Measurements from ENCODE around the gene NDEL1.
"Not testable (repeated sequence)": the region's sequence is repeated elsewhere in the genome, so short reads cannot be mapped to it uniquely, and the experiment has no call there.

Gene NDEL1

DNA sequence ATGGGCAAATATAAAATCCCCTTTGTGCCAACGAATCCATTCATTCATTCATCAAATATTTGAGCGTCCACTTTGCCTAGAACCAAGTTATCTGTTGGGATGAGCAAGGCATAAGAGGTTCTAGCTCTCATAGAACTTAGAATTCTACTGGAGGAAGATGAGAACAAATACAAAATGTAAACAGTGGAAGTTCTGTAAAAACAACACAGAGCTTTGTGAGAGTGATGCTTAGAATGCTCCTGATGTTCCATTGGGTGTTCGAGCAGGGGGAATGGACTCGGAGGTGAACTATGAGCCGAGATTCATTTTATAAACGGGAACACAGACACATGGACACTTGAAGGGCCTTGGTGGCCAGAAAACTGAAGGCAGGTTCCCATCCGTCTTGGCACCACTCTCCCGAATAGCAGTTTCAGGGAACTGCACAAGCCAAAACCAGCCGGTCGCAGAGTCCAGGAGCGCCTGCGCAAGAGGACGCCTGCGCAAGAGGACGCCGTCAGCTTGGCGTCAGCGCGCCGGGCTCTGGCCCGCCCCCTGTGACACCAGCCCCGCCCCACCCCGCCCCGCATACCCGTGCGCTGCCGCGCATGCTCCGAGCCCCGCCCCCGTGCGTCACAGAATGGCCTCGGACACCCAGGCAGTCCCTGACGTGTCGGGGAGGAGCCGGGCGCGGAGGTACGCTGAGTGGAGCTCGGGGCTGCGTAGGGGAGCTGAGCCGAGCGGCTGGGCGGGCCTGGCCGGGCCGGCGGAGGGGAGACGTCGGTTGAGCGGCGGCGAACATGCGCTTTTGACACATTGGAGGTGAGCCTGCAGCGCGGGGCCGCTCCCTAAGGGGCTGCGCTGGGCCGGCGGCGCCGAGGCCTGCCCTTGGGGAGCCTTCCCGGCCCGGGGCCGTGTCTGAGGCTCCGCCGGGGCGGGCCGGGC, at the start of gene NDEL1:
Gene NDEL1, plus strand, starts transcription at position 640 of the 924 bp plus-strand sequence. CDS start 8,388 bp downstream, outside the sequence.
- DNase-seq = peak; percentile 98

GRCh38 chr17:8386841-8387240, 48.8 kb upstream of the NDEL1 start:
- DNase-seq = no peak

GRCh38 chr17:8387914-8388651, 47.6 kb upstream of the NDEL1 start:
- DNase-seq = peak; percentile 48 to 54

DNA sequence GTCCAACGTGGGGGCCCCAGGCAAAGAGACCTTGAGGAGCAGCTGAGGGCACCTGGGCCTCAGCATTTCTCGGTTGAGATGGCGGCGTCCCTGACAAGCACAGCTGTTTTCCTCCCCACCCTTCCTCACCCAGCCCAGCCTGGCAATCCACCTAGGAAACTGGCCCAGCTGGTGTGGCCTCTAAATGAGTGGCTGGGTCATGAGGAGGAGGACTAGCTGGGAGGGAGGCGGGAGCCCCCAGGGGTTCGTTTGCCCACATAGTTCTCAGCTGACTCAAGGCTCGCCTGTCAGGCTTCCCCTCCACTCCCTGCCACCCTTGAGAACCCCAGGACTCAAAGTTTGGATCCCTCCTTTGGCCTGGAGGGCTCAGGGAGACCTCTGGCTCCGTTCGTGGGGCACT, 44.0 kb upstream of the NDEL1 start:
- DNase-seq = no peak

DNA sequence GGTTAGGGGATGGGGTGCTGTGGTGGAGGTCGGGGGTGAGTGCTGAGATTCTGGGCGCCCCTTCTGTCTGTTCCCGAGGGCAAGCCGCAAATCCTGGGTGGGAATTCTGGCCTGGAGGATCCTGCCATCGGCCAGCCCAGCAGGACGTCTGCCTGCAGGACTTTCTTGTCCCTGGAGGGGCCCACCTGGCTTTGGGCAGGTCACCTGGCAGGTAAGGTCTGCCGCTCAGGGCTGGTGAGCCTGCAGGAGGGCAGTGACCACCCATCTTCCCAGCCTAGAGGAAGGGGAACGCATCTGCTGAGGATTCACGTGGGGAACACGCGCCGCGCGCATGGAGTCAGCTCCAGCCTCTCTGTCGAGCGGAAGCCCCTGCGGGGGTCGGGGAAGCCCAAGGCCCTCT, 43.4 kb upstream of the NDEL1 start:
- no peak for DNase-seq

DNA sequence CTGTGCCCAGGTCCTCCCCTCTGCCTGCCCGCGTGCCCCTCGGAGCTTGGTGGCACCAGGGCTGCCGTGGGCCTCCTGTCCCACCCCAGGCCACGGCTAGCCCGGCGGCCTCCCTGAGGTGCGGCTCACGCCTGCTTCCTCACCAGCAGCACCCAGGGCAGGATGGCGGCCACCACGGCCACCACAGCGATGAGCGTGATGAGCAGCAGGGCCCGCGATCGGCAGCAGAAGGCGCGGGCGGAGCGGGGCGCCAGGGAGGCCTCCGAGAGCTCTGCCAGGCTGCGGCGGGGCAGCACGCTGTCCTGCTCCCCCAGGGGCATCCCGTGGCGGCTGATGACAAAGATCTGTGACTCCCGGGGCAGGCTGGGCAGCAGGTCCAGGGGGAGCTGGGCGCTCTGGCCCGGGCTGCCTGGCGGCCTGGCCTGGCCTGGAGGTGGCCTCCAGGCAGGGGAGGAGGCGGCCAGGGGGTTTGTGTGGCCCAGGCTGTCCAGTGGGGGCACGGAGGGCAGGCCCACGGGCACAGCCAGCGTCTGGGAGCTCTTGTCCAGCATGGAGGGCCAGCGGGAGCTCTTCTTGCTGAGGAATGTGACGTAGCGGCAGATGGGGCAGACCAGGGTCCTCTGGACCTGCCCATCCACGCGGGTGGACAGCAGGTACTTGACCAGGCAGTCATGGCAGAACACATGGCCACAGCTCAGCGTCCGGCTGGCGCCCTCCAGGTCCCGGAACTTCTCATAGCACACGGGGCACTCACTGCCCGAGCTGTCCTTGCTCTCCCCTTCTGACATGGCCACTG, 42.8 kb upstream of the NDEL1 start:
- DNase-seq = no peak

DNA sequence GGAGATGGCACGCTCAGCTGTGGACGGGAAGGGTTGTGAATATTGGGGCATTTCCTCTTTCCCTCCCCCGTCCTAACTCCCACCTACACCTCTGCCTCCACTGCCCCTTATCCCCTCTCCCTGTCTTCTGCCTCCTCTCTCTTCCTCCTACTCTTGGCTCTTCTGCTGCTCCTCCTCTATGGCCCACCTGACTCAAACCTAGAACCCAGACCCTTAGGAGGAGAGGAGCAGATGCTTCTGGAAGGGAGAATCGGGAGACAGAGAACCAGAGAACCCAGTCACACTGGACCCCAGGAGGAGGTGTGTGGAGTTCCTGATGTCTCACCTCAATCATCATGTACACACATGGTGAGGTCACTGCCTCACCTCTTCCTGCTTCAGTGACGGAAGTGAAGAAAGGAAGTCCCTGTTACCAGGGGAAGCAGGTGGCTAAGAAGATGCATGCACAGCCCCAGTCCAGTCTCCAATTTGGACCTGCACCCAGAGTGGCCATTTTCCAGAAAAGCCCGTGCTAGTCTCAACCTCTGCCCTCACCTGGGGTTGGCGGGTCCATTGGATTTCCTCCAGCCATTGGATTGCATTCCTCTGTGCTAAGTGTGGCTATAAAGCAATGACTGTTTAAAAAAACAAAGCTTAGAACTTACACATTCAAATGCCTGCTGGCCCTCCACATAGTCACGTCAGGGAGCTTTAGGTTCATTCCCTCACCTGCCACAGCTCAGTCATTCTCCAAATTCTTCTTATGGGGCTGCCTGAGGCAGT, 42.0 kb upstream of the NDEL1 start:
- peak; percentile 63 to 64 for DNase-seq

DNA sequence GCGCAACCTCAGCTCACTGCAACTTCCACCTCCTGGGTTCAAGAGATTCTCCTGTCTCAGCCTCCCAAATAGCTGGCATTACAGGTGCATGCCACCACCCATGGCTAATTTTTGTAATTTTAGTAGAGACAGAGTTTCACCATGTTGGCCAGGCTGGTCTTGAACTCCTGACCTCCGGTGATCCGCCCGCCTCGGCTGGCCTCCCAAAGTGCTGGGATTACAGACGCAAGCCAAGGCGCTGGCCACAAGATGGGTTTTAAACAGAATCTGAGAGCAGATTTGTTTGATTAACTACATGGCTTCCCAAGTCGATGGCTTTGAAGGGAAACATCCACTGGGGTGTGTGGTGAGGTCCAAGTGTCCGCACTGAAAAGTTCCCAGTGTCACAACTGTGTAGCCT, 41.2 kb upstream of the NDEL1 start:
- DNase-seq = not testable (repeated sequence)

- no peak for DNase-seq
These were observed 38.0 kb upstream of the NDEL1 start, which contains the start of gene RNF222 for GRCh38 chr17:8397636-8398035. RNF222 (minus strand) TSS chr17:8397827; CDS start chr17:8393461, 4,366 bp downstream.

- DNase-seq = no peak
These were observed 36.7 kb upstream of the NDEL1 start for GRCh38 chr17:8398980-8399379.

GRCh38 chr17:8401107-8401506, 34.6 kb upstream of the NDEL1 start:
- DNase-seq = no peak

DNA sequence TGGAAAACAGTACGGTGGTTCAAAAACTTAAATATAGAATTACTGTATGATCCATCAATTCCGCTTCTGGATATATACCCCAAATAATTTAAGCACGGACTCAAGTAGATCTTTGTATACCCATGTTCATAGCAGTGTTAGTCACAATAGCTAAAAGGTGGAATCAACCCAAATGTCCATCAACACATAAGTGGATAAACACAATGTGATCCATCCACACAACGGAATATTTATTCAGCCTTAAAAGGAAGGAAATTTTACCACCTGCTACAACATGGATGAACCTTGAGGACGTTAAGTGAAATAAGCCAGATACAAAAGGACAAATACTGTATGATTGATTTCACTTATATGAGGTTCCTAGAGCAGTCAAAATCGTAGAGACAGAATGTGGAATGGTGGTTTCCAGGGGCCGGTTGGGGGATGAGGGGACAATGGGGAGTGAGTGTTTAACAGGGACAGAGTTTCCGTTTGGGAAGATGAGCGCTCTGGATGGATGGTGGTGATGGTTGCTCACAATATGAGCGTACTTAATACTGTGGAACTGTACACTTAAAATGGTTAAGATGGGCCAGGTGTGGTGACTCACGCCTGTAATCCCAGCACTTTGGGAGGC, 32.7 kb upstream of the NDEL1 start:
- no peak for DNase-seq

- no peak for DNase-seq
These were observed 30.1 kb upstream of the NDEL1 start for GRCh38 chr17:8405499-8406016.

- no peak for DNase-seq
These were observed 29.5 kb upstream of the NDEL1 start for GRCh38 chr17:8406174-8406573.

DNA sequence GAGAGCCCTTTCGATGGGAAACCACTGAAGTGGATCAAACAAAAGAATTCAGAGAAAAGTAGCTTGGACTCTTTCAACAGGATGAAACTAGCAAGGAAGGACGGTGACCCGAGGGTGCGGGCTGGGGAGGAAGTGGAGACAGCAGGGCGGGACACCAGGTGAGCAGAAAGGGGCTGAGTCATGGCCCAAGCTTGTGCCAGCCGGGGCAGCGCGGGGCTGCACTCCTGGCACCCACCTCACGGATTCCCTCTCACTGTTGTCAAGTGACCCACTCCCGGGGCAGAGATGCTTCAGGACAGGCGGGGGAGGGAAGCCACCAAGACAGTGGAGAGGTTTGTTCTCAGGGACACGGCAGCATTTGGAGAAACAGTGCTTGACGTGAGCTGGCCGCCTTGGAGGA, 27.3 kb upstream of the NDEL1 start:
- no peak for DNase-seq

- peak; percentile 76 for DNase-seq
These were observed 25.5 kb upstream of the NDEL1 start for GRCh38 chr17:8409966-8410882.

DNA sequence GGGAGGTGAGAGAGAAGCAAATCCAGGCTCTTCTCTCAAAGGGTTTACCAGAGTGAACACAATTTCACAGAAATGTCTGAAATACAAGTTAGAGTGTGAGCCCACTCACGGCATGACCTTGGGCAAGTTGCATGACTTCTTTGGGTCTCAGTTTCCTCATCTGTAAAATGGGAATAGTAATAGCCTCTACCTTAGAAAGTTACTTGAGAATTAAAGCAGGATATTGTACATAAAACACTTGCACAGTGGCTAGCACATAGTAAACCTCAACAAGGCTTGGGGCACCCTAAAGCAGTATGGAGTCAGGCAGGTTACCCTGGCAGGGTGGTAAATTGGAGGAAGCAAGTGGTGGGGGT, 24.8 kb upstream of the NDEL1 start:
- DNase-seq = no peak

DNA sequence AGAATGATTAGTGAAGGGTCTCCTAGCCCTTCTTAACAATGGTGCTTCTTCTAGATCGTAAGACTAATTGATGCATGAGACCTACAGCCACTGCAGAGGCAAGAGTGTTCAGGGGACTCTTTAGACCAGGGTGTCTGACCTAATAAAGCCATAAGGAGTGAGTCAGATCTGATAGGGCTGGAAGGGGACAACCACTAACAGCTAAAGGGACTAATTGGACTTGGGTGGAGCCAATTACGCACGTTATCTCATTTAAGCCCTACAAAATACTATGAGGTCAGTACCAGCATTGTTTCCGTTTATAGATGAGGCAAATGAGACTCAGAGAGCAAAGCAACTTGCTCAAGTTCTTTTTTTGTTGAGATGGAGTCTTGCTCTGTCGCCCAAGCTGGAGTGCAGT, 23.6 kb upstream of the NDEL1 start:
- DNase-seq = no peak

GRCh38 chr17:8413328-8413727, 22.4 kb upstream of the NDEL1 start:
- DNase-seq = peak in 1 of 2 donors; percentile 17

- DNase-seq = no peak
These were observed 21.7 kb upstream of the NDEL1 start for GRCh38 chr17:8413938-8414337.

Measured in CD4-positive, alpha-beta T cell treated with Interleukin-4 for 1 hour (primary cell).